ENCODE results near the gene TP53AIP1. TPM values are rescaled to one million over a fixed set of nuclear protein-coding genes. Genes with fewer than 3 reads are reported as not detected.

TP53AIP1 gene
- total RNA-seq, 8 experiments from 2014 or later: 0.24 to 1.3 (median 0.57) TPM

DNA sequence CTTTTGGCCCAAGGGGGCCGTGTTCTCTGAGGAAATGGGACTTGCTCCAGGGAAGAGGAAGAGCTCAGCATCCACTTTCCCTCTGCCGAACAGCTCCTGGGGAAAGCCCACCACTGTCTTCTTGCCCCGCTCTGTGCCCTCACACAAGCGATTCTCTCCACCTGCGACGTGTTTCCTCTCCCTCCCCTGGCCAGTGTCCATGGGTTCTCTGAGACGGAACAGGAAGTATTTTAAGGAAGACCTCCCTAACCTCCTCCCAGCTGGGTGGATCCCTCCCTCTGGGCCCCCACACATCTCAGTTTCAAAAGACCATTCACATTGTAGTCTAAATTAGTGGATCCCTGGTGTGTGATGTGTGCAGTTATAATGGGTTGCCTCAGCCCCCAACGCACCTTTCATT lies 1.6 kb downstream of the TP53AIP1 start:
- Histone ChIP-seq H3K4me1 (replicated peaks in 1 of 2) (peaks cover 22 to 36% of the 10 kb centered on the region in 2 donors), H3K4me3 (no peak overlapping the region), H3K27ac (no peak overlapping the region)
- WGBS, 10 experiments: 63 to 84% (median 67%) methylated on average over 1 to 5 of the region's 8 CpGs; no CpG with 5 or more reads in 7 of the 10 experiments
- no peak for ATAC-seq (replicated peaks in 6 of 8)
- in situ Hi-C loops (cut with MboI; ENCODE audit: low pct_unique_long_range_greater_than_20kb in 2 of 9, low sequenced_read_pairs in 9 of 9, unreplicated experiment in 9 of 9): no loop called here

DNA sequence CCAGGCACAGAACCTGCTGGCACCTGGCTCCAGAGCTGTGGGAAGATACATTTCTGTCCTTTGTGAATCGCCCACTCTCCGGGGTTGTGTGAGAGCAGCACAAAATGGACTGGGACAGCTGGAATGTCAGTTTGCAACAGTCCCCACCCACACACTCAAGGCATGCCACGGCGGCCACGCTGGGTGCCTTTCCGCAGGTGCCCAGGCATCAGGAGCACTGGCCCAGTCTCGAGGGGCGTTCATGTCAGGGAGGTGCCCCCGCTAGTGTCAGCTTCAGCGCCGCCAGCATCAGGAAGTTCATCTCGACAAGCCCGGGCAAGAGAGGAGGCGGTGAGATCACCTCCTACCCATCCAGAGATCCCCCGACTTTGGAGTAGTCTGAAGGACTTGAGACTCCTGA lies 2.1 kb downstream of the TP53AIP1 start:
- 60 to 93% (median 86%) methylated on average over 2 to 9 of the region's 15 CpGs; no CpG with 5 or more reads in 6 of the 10 experiments for WGBS, 10 experiments
- in situ Hi-C loops (cut with MboI; ENCODE audit: low pct_unique_long_range_greater_than_20kb in 2 of 9, low sequenced_read_pairs in 9 of 9, unreplicated experiment in 9 of 9): no loop called here

GRCh38 chr11:128940156-128940555 lies 2.5 kb downstream of the TP53AIP1 start:
- peaks cover 22 to 39% of the 10 kb centered on the region in 2 donors for H3K4me1 ChIP-seq (replicated peaks in 1 of 2)
- 7 to 71% methylated on average over 2 to 3 of the region's 5 CpGs; no CpG with 5 or more reads in 8 of the 10 experiments for WGBS, 10 experiments
- no peak for ATAC-seq (replicated peaks in 6 of 8)
- in situ Hi-C loops (cut with MboI; ENCODE audit: low pct_unique_long_range_greater_than_20kb in 2 of 9, low sequenced_read_pairs in 9 of 9, unreplicated experiment in 9 of 9): no loop called here
- no peak overlapping the region for H3K4me3 ChIP-seq
- no peak overlapping the region for H3K27ac ChIP-seq

More for the DNA sequence above, 2.1 kb downstream of the TP53AIP1 start:
- Histone ChIP-seq H3K4me1 (replicated peaks in 1 of 2) (peaks cover 22 to 39% of the 10 kb centered on the region in 2 donors), H3K27ac (no peak overlapping the region), H3K4me3 (no peak overlapping the region)
- ATAC-seq (replicated peaks in 6 of 8): no peak

DNA sequence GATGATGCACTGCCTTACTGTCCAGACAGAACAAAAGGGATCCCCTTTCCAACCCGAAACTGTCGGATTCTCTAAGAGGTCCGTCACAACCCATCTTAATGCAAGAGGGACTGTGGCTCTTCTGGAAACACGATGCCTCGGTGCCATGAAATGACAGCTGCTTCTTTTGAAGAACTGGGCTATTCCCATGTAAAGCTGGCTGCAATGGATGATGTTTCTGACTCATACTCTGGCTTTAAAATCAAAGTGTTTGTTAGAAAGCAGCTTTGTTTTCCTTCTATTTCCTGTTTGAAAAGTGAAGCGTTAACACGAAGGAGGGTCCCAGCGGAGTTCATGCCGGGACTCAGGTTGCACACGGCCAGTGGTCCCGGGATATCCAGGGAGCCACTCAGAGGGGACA lies 3.1 kb downstream of the TP53AIP1 start:
- in situ Hi-C loops (cut with MboI; ENCODE audit: low pct_unique_long_range_greater_than_20kb in 2 of 9, low sequenced_read_pairs in 9 of 9, unreplicated experiment in 9 of 9): no loop called here
- Histone ChIP-seq H3K27ac (no peak overlapping the region), H3K4me1 (replicated peaks in 1 of 2) (peaks cover 22 to 39% of the 10 kb centered on the region in 2 donors), H3K4me3 (no peak overlapping the region)
- 20 to 90% (median 83%) methylated on average over 1 to 9 of the region's 11 CpGs; no CpG with 5 or more reads in 5 of the 10 experiments for WGBS, 10 experiments
- no peak for ATAC-seq (replicated peaks in 6 of 8)

- 45 to 95% (median 75%) methylated on average over 1 to 7 of the region's 16 CpGs; no CpG with 5 or more reads in 2 of the 10 experiments for WGBS, 10 experiments
- Histone ChIP-seq H3K27ac (no peak overlapping the region), H3K4me1 (replicated peaks in 1 of 2) (peaks cover 20 to 29% of the 10 kb centered on the region in 2 donors), H3K4me3 (no peak overlapping the region)
- ATAC-seq (replicated peaks in 6 of 8): no peak
- in situ Hi-C loops (cut with MboI; ENCODE audit: low pct_unique_long_range_greater_than_20kb in 2 of 9, low sequenced_read_pairs in 9 of 9, unreplicated experiment in 9 of 9): no loop called here
Measured at GRCh38 chr11:128938156-128938885, 4.3 kb downstream of the TP53AIP1 start.

DNA sequence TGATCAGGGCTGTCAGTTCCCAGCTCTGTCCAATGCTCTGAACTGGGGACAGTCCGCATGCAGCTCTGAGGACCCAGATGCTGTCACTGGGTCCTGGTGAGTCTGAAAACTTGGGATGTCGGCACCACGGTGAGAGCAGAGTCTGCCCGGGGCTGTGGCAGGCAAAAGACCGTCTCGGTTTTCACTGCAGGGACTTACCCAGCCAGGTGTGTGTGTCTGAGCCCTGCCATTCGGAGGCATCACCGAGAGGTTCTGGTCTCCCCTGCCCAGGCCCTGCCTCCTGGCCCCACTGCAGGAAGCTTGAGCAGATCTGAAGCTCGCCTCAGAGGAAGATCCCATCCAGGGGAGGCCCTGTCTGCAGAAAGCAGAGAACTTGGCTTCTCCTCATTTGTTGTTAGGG lies 5.2 kb downstream of the TP53AIP1 start:
- H3K27ac ChIP-seq: peak overlapping the region; percentile 81 to 89
- peak in 4 of 8 experiments; percentile 5 to 17 (median 11) for ATAC-seq (replicated peaks in 6 of 8)
- peaks cover 20 to 22% of the 10 kb centered on the region in 2 donors for H3K4me1 ChIP-seq (replicated peaks in 1 of 2)
- 61 to 97% (median 91%) methylated on average over 2 to 6 of the region's 9 CpGs; no CpG with 5 or more reads in 6 of the 10 experiments for WGBS, 10 experiments
- in situ Hi-C loops (cut with MboI; ENCODE audit: low pct_unique_long_range_greater_than_20kb in 2 of 9, low sequenced_read_pairs in 9 of 9, unreplicated experiment in 9 of 9): no loop called here
- H3K4me3 ChIP-seq: no peak overlapping the region

GRCh38 chr11:128936606-128937251 lies 5.9 kb downstream of the TP53AIP1 start:
- H3K27ac ChIP-seq: peak overlapping the region; percentile 81 to 89

DNA sequence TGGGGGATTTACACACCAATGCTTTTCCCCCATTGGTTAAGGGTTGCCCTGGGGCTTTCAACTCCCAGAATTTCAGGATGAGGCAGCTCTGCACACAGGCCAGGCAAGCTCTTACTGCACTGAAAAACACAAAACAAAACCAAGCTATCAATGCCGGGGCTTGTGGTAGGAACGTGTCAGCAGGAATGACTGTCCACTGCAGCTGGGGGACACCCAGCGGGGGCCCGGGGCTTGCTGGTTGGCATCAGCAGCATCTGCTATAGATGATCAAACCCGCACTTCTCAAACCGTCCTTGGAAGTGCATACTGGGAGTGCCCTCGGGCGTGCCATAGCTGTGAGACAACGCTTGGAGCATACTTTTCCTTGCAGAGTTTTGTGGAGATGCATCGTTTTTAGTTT lies 7.7 kb downstream of the TP53AIP1 start:
- WGBS, 10 experiments: 63 to 88% (median 81%) methylated on average over 2 to 6 of the region's 10 CpGs; no CpG with 5 or more reads in 3 of the 10 experiments
- peaks cover 25 to 34% of the 10 kb centered on the region in 2 donors for H3K4me1 ChIP-seq (replicated peaks in 1 of 2)
- H3K27ac ChIP-seq: no peak overlapping the region
- in situ Hi-C loops (cut with MboI; ENCODE audit: low pct_unique_long_range_greater_than_20kb in 2 of 9, low sequenced_read_pairs in 9 of 9, unreplicated experiment in 9 of 9): no loop called here
- ATAC-seq (replicated peaks in 6 of 8): no peak
- H3K4me3 ChIP-seq: no peak overlapping the region

More at GRCh38 chr11:128936606-128937251, 5.9 kb downstream of the TP53AIP1 start:
- in situ Hi-C loops (cut with MboI; ENCODE audit: low pct_unique_long_range_greater_than_20kb in 2 of 9, low sequenced_read_pairs in 9 of 9, unreplicated experiment in 9 of 9): no loop called here
- peak in 5 of 8 experiments; percentile 74 to 86 (median 81) for ATAC-seq (replicated peaks in 6 of 8)
- Histone ChIP-seq H3K4me1 (replicated peaks in 1 of 2) (peaks cover 25 to 28% of the 10 kb centered on the region in 2 donors), H3K4me3 (no peak overlapping the region)
- 51 to 100% (median 76%) methylated on average over 1 to 7 of the region's 16 CpGs; no CpG with 5 or more reads in 2 of the 10 experiments for WGBS, 10 experiments

DNA sequence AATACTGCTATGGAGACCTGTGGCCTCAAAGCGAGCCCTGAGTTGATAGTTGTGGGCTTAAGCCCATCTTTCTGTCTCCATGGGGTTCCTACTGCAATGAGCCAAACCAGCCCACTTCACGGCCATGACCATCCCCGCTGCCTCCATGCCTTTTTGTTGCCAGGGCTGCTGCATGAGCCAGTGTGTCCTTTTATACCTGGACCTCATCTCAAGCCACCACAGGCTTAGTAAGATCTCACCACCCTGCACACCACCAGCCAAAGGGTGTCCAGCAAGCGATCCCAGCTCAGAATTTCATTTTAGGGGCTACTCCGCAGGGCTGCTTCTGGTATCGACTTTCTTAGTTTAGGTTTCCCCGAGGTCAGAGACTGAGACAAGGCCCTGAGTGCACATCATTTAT lies 8.3 kb downstream of the TP53AIP1 start:
- Histone ChIP-seq H3K27ac (no peak overlapping the region), H3K4me1 (replicated peaks in 1 of 2) (peaks cover 28 to 39% of the 10 kb centered on the region in 2 donors), H3K4me3 (no peak overlapping the region)
- in situ Hi-C loops (cut with MboI; ENCODE audit: low pct_unique_long_range_greater_than_20kb in 2 of 9, low sequenced_read_pairs in 9 of 9, unreplicated experiment in 9 of 9): no loop called here
- no peak for ATAC-seq (replicated peaks in 6 of 8)
- 86 to 100% (median 87%) methylated on average over 2 to 4 of the region's 7 CpGs; no CpG with 5 or more reads in 6 of the 10 experiments for WGBS, 10 experiments

DNA sequence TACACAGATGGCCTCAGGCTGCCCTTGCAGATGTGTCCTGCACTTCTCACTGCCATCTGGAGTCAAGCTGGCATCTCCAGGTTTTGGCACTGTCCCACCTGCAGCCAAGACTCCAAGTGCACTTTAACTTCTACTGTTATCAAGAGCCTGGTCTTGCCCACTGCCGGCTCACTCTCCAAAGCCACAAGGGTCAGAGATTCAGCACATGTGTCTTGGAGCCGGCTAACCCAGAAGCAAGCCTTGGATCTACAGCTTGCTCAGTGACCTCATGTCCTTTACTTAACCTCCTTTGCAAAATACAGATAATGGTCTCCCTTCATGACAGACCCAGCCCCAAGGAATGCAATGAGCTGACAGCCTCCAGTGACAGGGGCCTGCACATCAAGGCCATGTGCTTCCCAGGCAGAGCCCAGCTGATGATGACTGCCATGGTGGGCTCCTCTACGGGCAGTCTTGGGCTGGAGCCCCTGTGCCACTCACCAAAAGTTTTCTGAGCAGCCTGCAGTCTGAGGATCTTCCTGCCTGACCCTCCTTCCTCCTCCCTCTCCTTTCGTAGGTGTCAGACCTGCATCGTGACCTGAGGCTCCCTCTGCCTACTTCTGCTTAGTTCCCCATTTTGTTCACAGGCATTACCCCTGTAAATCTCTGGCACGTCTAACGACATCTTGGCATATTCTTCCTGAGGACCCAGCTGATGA lies 9.0 kb downstream of the TP53AIP1 start:
- H3K27ac ChIP-seq: no peak overlapping the region
- in situ Hi-C loops (cut with MboI; ENCODE audit: low pct_unique_long_range_greater_than_20kb in 2 of 9, low sequenced_read_pairs in 9 of 9, unreplicated experiment in 9 of 9): no loop called here
- peaks cover 28 to 41% of the 10 kb centered on the region in 2 donors for H3K4me1 ChIP-seq (replicated peaks in 1 of 2)
- ATAC-seq (replicated peaks in 6 of 8): peak in 1 of 8 experiments; percentile 37
- no peak overlapping the region for H3K4me3 ChIP-seq
- whole genome bisulfite sequencing, 10 experiments: 42 to 100% (median 83%) methylated on average over 1 to 4 of the region's 7 CpGs; no CpG with 5 or more reads in 4 of the 10 experiments

DNA sequence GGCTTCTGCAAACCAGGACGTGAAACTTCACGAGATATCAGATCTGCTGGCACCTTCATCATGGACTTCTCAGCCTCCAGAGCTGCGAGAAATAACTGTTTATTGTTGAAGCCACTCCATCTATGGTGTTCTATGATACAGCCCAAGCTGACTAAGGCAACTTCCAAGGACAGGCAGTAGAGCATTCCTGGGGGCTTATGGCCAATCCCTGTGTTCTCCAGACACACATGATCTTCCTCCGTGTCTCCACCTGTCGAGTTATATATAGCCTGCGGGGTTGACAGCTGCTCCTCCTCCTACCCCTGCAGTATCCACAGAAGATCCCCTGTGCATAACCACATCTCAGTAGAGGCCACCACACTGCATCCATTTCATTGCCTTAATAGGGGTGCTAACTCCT lies 11.0 kb downstream of the TP53AIP1 start:
- peaks cover 28 to 42% of the 10 kb centered on the region in 2 donors for H3K4me1 ChIP-seq (replicated peaks in 1 of 2)
- no peak overlapping the region for H3K27ac ChIP-seq
- no peak overlapping the region for H3K4me3 ChIP-seq
- in situ Hi-C loops (cut with MboI; ENCODE audit: low pct_unique_long_range_greater_than_20kb in 2 of 9, low sequenced_read_pairs in 9 of 9, unreplicated experiment in 9 of 9): no loop called here
- ATAC-seq (replicated peaks in 6 of 8): peak in 4 of 8 experiments; percentile 28 to 71 (median 53)
- whole genome bisulfite sequencing, 10 experiments: 30 to 100% (median 85%) methylated on average over 2 to 5 of the region's 6 CpGs; no CpG with 5 or more reads in 4 of the 10 experiments

DNA sequence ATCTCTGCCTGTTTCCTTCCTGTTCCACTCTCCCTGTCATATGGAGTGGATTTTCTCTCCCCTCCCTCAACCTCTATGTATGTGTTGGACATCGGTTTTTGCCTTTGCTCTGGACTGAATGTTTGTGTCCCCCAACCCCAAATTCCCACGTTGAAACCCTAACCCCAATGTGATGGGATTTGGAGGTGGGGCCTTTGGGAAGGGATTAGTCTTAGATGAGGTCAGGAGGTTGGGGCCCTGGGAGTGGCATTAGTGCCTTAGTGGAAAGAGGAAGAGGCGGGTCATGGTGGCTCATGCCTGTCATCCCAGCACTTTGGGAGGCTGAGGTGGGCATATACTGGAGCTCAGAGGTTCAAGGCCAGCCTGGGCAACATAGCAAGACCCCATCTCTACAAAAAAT lies 11.6 kb downstream of the TP53AIP1 start:
- no peak overlapping the region for H3K27ac ChIP-seq
- ATAC-seq (replicated peaks in 6 of 8): no peak

More for the DNA sequence above, 11.6 kb downstream of the TP53AIP1 start:
- in situ Hi-C loops (cut with MboI; ENCODE audit: low pct_unique_long_range_greater_than_20kb in 2 of 9, low sequenced_read_pairs in 9 of 9, unreplicated experiment in 9 of 9): no loop called here
- peaks cover 28 to 39% of the 10 kb centered on the region in 2 donors for H3K4me1 ChIP-seq (replicated peaks in 1 of 2)
- 66 to 100% (median 91%) methylated on average over 1 to 2 of the region's 3 CpGs; no CpG with 5 or more reads in 6 of the 10 experiments for WGBS, 10 experiments
- no peak overlapping the region for H3K4me3 ChIP-seq

Measured in motor neuron (in vitro differentiated cells).